HepG2 (cell line): ENCODE results near the gene SPACA4. TPM values are rescaled to one million over a fixed set of nuclear protein-coding genes. Genes with fewer than 3 reads are reported as not detected.

Experiments
- AHR ChIP-seq: IDR thresholded peaks from 2 replicates; pipeline ENCODE4 v1.6.1; 2018; ENCODE audit warnings: missing genetic modification reagents, missing compliant biosample characterization
- ATF7 ChIP-seq, 2 experiments: fragments of 450-650 bp in 1 of 2; sonication (generic) in 1 of 2; formaldehyde crosslinking in 1 of 2; IDR thresholded peaks; 2 replicates each; pipeline versions ENCODE4 v1.4.0 to v1.6.1; 2016 to 2020; ENCODE audit warnings: antibody characterized with exemption in 1 of 2, mild to moderate bottlenecking in 1 of 2, missing genetic modification reagents in 1 of 2
- BRCA1 ChIP-seq: sonication (generic); formaldehyde crosslinking; IDR thresholded peaks from 2 replicates; pipeline ENCODE4 v1.4.0; 2020; ENCODE audit warnings: missing genetic modification reagents
- BRD4 ChIP-seq: sonication (generic); formaldehyde crosslinking; IDR thresholded peaks from 2 replicates; pipeline ENCODE4 v1.4.0; 2020; ENCODE audit warnings: missing genetic modification reagents
- E2F1 ChIP-seq: sonication (generic); formaldehyde crosslinking; IDR thresholded peaks from 2 replicates; pipeline ENCODE4 v1.5.0; 2020; ENCODE audit warnings: missing genetic modification reagents
- HDAC6 ChIP-seq: fragments of 200-600 bp; sonication (generic); IDR thresholded peaks from 2 replicates; pipeline ENCODE4 v1.7.0; 2017; ENCODE audit warnings: mild to moderate bottlenecking, antibody characterized with exemption, low read length, low read depth
- KDM4B ChIP-seq: sonication (generic); formaldehyde crosslinking; IDR thresholded peaks from 2 replicates; pipeline ENCODE4 v1.4.0; 2020; ENCODE audit warnings: missing genetic modification reagents
- PLRG1 ChIP-seq: fragments of 450-650 bp; conservative IDR thresholded peaks from 2 replicates; pipeline ENCODE4 v1.6.1; 2016
- RXRA ChIP-seq: sonication (generic); formaldehyde crosslinking; IDR thresholded peaks from 2 replicates; pipeline ENCODE4 v1.5.1; 2020; ENCODE audit warnings: missing genetic modification reagents
- SALL1 ChIP-seq: sonication (generic); formaldehyde crosslinking; IDR thresholded peaks from 2 replicates; pipeline ENCODE4 v1.8.0; 2022; ENCODE audit warnings: mild to moderate bottlenecking, missing genetic modification reagents
- TBL1XR1 ChIP-seq: fragments of 150-350 bp; IDR thresholded peaks from 2 replicates; pipeline ENCODE4 v1.6.1; 2014; ENCODE audit warnings: borderline replicate concordance, low read length; ENCODE audit not compliant: partially characterized antibody
- ZC3H13 ChIP-seq: sonication (generic); formaldehyde crosslinking; IDR thresholded peaks from 2 replicates; pipeline ENCODE4 v1.8.1; 2023; ENCODE audit warnings: mild to moderate bottlenecking, missing genetic modification reagents, moderate library complexity
- ZNF292 ChIP-seq: sonication (generic); formaldehyde crosslinking; IDR thresholded peaks from 2 replicates; pipeline ENCODE4 v1.8.1; 2022; ENCODE audit warnings: mild to moderate bottlenecking, low read depth, missing genetic modification reagents, borderline replicate concordance
- ZNF543 ChIP-seq: sonication (generic); formaldehyde crosslinking; IDR thresholded peaks from 2 replicates; pipeline ENCODE4 v1.4.0; 2020; ENCODE audit warnings: mild to moderate bottlenecking, missing genetic modification reagents
- ZNF800 ChIP-seq: sonication (generic); formaldehyde crosslinking; IDR thresholded peaks from 2 replicates; pipeline ENCODE4 v1.4.0; 2020; ENCODE audit warnings: missing genetic modification reagents
- polyA plus RNA-seq, 8 experiments: library from polyadenylated mRNA; depleted of rRNA in 3 of 8; stranded (reverse) in 7 of 8; unstranded in 1 of 8; fragments of >200 nt; fragmentation: Illumina TruSeq in 4 of 8; extraction: Trizol in 4 of 8; gene quantifications; 2 replicates each; pipeline versions ENCODE4 v1.2.1 to v1.2.3, GENCODE V29; 2011 to 2016; ENCODE audit warnings: low read depth in 4 of 8, missing spikeins in 1 of 8, mixed read lengths in 1 of 8; ENCODE audit not compliant: insufficient read depth in 1 of 8
- total RNA-seq, 5 experiments: library from RNA; depleted of rRNA; stranded (reverse); fragments of >200 nt; fragmentation: Illumina TruSeq; extraction: Trizol; gene quantifications; 2 replicates each; pipeline ENCODE4 v1.2.3, GENCODE V29; 2016; ENCODE audit warnings: low read depth in 1 of 5
- TF ChIP-seq, protein P1 (sequence below): sonication (generic); formaldehyde crosslinking; IDR thresholded peaks from 2 replicates; pipeline ENCODE4 v1.4.0; 2020; ENCODE audit warnings: mild to moderate bottlenecking, missing genetic modification reagents
- TF ChIP-seq, protein P2 (sequence below): IDR thresholded peaks from 2 replicates; pipeline ENCODE4 v1.4.0; 2020; ENCODE audit warnings: mild to moderate bottlenecking, missing genetic modification reagents

The SPACA4 gene
- total and polyA plus RNA-seq, 2 of the 13 experiments (the other 11 are each of a cell fraction or from before 2014, with no cell fraction given) = not detected

- TF ChIP-seq, protein P1, sequence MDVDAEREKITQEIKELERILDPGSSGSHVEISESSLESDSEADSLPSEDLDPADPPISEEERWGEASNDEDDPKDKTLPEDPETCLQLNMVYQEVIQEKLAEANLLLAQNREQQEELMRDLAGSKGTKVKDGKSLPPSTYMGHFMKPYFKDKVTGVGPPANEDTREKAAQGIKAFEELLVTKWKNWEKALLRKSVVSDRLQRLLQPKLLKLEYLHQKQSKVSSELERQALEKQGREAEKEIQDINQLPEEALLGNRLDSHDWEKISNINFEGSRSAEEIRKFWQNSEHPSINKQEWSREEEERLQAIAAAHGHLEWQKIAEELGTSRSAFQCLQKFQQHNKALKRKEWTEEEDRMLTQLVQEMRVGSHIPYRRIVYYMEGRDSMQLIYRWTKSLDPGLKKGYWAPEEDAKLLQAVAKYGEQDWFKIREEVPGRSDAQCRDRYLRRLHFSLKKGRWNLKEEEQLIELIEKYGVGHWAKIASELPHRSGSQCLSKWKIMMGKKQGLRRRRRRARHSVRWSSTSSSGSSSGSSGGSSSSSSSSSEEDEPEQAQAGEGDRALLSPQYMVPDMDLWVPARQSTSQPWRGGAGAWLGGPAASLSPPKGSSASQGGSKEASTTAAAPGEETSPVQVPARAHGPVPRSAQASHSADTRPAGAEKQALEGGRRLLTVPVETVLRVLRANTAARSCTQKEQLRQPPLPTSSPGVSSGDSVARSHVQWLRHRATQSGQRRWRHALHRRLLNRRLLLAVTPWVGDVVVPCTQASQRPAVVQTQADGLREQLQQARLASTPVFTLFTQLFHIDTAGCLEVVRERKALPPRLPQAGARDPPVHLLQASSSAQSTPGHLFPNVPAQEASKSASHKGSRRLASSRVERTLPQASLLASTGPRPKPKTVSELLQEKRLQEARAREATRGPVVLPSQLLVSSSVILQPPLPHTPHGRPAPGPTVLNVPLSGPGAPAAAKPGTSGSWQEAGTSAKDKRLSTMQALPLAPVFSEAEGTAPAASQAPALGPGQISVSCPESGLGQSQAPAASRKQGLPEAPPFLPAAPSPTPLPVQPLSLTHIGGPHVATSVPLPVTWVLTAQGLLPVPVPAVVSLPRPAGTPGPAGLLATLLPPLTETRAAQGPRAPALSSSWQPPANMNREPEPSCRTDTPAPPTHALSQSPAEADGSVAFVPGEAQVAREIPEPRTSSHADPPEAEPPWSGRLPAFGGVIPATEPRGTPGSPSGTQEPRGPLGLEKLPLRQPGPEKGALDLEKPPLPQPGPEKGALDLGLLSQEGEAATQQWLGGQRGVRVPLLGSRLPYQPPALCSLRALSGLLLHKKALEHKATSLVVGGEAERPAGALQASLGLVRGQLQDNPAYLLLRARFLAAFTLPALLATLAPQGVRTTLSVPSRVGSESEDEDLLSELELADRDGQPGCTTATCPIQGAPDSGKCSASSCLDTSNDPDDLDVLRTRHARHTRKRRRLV (CRISPR knock-in tag) = no peak; the same call in 1 of the 2 replicates
- TF ChIP-seq PLRG1 (no peak), BRCA1 (no peak), ZNF800 (no peak), BRD4 (CRISPR knock-in tag) (no peak), ZNF543 (CRISPR knock-in tag) (no peak), SALL1 (CRISPR knock-in tag) (peak; percentile 28; the same call in 1 of the 2 replicates), HDAC6 (no peak), AHR (CRISPR knock-in tag) (no peak), RXRA (CRISPR knock-in tag) (no peak), KDM4B (CRISPR knock-in tag) (no peak), E2F1 (CRISPR knock-in tag) (no peak), ATF7 (IDR thresholded peaks at IDR 0.05) (peak; percentile 44; the same call in 1 of the 2 replicates), ATF7 (CRISPR knock-in tag; IDR thresholded peaks at IDR 0.05) (no peak), ZNF292 (CRISPR knock-in tag) (no peak), ZC3H13 (CRISPR knock-in tag) (0 out of 2 replicates have a peak, but pooled peaks have one; percentile 6), TBL1XR1 (no peak)
- TF ChIP-seq, protein P2, sequence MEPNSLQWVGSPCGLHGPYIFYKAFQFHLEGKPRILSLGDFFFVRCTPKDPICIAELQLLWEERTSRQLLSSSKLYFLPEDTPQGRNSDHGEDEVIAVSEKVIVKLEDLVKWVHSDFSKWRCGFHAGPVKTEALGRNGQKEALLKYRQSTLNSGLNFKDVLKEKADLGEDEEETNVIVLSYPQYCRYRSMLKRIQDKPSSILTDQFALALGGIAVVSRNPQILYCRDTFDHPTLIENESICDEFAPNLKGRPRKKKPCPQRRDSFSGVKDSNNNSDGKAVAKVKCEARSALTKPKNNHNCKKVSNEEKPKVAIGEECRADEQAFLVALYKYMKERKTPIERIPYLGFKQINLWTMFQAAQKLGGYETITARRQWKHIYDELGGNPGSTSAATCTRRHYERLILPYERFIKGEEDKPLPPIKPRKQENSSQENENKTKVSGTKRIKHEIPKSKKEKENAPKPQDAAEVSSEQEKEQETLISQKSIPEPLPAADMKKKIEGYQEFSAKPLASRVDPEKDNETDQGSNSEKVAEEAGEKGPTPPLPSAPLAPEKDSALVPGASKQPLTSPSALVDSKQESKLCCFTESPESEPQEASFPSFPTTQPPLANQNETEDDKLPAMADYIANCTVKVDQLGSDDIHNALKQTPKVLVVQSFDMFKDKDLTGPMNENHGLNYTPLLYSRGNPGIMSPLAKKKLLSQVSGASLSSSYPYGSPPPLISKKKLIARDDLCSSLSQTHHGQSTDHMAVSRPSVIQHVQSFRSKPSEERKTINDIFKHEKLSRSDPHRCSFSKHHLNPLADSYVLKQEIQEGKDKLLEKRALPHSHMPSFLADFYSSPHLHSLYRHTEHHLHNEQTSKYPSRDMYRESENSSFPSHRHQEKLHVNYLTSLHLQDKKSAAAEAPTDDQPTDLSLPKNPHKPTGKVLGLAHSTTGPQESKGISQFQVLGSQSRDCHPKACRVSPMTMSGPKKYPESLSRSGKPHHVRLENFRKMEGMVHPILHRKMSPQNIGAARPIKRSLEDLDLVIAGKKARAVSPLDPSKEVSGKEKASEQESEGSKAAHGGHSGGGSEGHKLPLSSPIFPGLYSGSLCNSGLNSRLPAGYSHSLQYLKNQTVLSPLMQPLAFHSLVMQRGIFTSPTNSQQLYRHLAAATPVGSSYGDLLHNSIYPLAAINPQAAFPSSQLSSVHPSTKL (CRISPR knock-in tag) = no peak
Observed at GRCh38 chr19:48637948-48638830, 31.6 kb downstream of the SPACA4 start (continued).
